Endothelial cell of umbilical vein (primary cell): Measurements from ENCODE around the gene CUEDC1. TPM values are rescaled to one million over a fixed set of nuclear protein-coding genes. Genes with fewer than 3 reads are reported as not detected.

Experiments used
- BruUV-seq: library from RNA; stranded (reverse); fragments of 400-500 nt; replicated peaks from 2 replicates; lab custom pipeline; 2021; lab: Mats Ljungman, UMichigan
- CTCF ChIA-PET: fragments of 300-600, 350-600 bp; sonication (Branson Sonifier 250); formaldehyde crosslinking; loops from one replicate; lab custom pipeline; 2021; ENCODE audit warnings: antibody characterized with exemption, inconsistent platforms; lab: Charles Lee
- POLR2A ChIA-PET: fragments of 300-600, 350-600 bp; sonication (Branson Sonifier 250); formaldehyde crosslinking; loops from one replicate; lab custom pipeline; 2021; ENCODE audit warnings: antibody characterized with exemption, inconsistent platforms; lab: Charles Lee
- DNase-seq: peaks from one replicate; pipeline ENCODE4 v3.0.0-alpha.2; 2011; ENCODE audit warnings: low read depth, low spot score
- FAIRE-seq: peaks from 2 replicates; lab custom pipeline; 2011; peaks lifted over from hg19 to GRCh38; lab: Jason Lieb, UNC
- H2AFZ ChIP-seq: 2 replicates; pipeline ENCODE4 v1.6.0; 2012; ENCODE audit warnings: low read depth, low read length, control low read depth, inconsistent platforms
- H3K27ac ChIP-seq: 2 replicates; pipeline ENCODE4 v1.5.1; 2011; ENCODE audit warnings: low read depth, mild to moderate bottlenecking, control low read depth, low read length, moderate library complexity; ENCODE audit not compliant: insufficient read depth
- H3K27me3 ChIP-seq, 2 experiments: 2 replicates each; pipeline versions ENCODE4 v1.6.0 to v1.6.1; 2011; ENCODE audit warnings: low read length in 2 of 2, mixed read lengths in 1 of 2; ENCODE audit not compliant: control insufficient read depth in 2 of 2, insufficient read depth in 2 of 2
- H3K36me3 ChIP-seq, 2 experiments: 2 replicates in 1 of 2; 3 replicates in 1 of 2; pipeline ENCODE4 v1.5.1; 2011; ENCODE audit warnings: low read length in 2 of 2, mild to moderate bottlenecking in 1 of 2, moderate library complexity in 1 of 2; ENCODE audit not compliant: control insufficient read depth in 2 of 2, insufficient read depth in 2 of 2; ENCODE audit errors: extremely low read depth in 1 of 2
- H3K4me1 ChIP-seq: 3 replicates; pipeline ENCODE4 v1.5.1; 2011; ENCODE audit warnings: mild to moderate bottlenecking, low read length; ENCODE audit not compliant: control insufficient read depth, insufficient read depth; ENCODE audit errors: extremely low read depth
- H3K4me2 ChIP-seq: 2 replicates; pipeline ENCODE4 v1.6.1; 2011; ENCODE audit warnings: low read length, control low read depth, mixed read lengths; ENCODE audit not compliant: insufficient read depth
- H3K4me3 ChIP-seq, 3 experiments: fragments of 200-600 bp in 1 of 3; sonication (generic), shearing (Covaris generic) in 1 of 3; replicated peaks in 1 of 3; 2 replicates each; pipeline ENCODE4 v1.5.1; 2011 to 2016; ENCODE audit warnings: control low read depth in 3 of 3, low read length in 3 of 3, mild to moderate bottlenecking in 2 of 3, inconsistent platforms in 1 of 3, low read depth in 1 of 3, moderate library complexity in 1 of 3; ENCODE audit not compliant: insufficient read depth in 1 of 3
- H3K79me2 ChIP-seq: 2 replicates; pipeline ENCODE4 v1.6.0; 2012; ENCODE audit warnings: low read length, inconsistent platforms; ENCODE audit not compliant: control insufficient read depth, insufficient read depth
- H3K9ac ChIP-seq: replicated peaks from 2 replicates; pipeline ENCODE3; 2011; ENCODE audit warnings: low read length, control low read depth; ENCODE audit not compliant: insufficient read depth; ENCODE audit errors: extremely low read depth
- H3K9me1 ChIP-seq: replicated peaks from 3 replicates; pipeline ENCODE4 v1.6.0; 2011; ENCODE audit warnings: mild to moderate bottlenecking, low read length; ENCODE audit not compliant: control insufficient read depth, insufficient read depth; ENCODE audit errors: extremely low read depth
- H3K9me3 ChIP-seq: replicated peaks from 2 replicates; pipeline ENCODE4 v1.5.1; 2012; ENCODE audit warnings: low read length, inconsistent platforms; ENCODE audit not compliant: control insufficient read depth, insufficient read depth
- H4K20me1 ChIP-seq: replicated peaks from 2 replicates; pipeline ENCODE3; 2011; ENCODE audit warnings: mild to moderate bottlenecking, low read length; ENCODE audit not compliant: control insufficient read depth, insufficient read depth; ENCODE audit errors: extremely low read depth
- CTCF ChIP-seq, 2 donors: IDR thresholded peaks; 1 replicate in 1 of 2; 2 replicates in 1 of 2; pipeline ENCODE4 v1.5.1; 2011; ENCODE audit warnings: low read length in 2 of 2, mild to moderate bottlenecking in 2 of 2, moderate library complexity in 2 of 2, control low read depth in 1 of 2, inconsistent platforms in 1 of 2, low read depth in 1 of 2; ENCODE audit not compliant: insufficient read depth in 1 of 2; ENCODE audit errors: extremely low read depth in 1 of 2
- EZH2 ChIP-seq: IDR thresholded peaks from 2 replicates; pipeline ENCODE4 v1.6.1; 2012; ENCODE audit warnings: borderline replicate concordance, low read depth, mild to moderate bottlenecking, moderate library complexity, low read length, inconsistent platforms; ENCODE audit not compliant: severe bottlenecking
- FOS ChIP-seq: IDR thresholded peaks from 2 replicates; pipeline ENCODE4 v1.6.1; 2011; ENCODE audit warnings: mild to moderate bottlenecking, low read length, moderate library complexity, borderline replicate concordance; ENCODE audit not compliant: insufficient read depth
- GATA2 ChIP-seq: IDR thresholded peaks from 2 replicates; pipeline ENCODE4 v1.7.0; 2011; ENCODE audit warnings: low read depth, mild to moderate bottlenecking, moderate library complexity, mixed read lengths, low read length; ENCODE audit not compliant: insufficient read length, insufficient read depth
- JUN ChIP-seq: IDR thresholded peaks from 2 replicates; pipeline ENCODE4 v1.6.1; 2011; ENCODE audit warnings: borderline replicate concordance, low read depth; ENCODE audit not compliant: insufficient read length, insufficient read depth
- POLR2A ChIP-seq: IDR thresholded peaks from 2 replicates; pipeline ENCODE4 v1.6.1; 2012; ENCODE audit warnings: low read depth, mild to moderate bottlenecking, control low read depth, low read length
- POLR2AphosphoS5 ChIP-seq: IDR thresholded peaks from 2 replicates; pipeline ENCODE4 v1.6.1; 2012; ENCODE audit warnings: low read depth, mild to moderate bottlenecking, control low read depth, low read length, moderate library complexity; ENCODE audit not compliant: insufficient read depth
- dilution Hi-C: fragments of 300-500 bp; cut with MboI; formaldehyde crosslinking; loops from one replicate; pipeline ENCODE4 v1.15.0; 2019; ENCODE audit warnings: low sequenced_read_pairs; ENCODE audit not compliant: extremely low pct_ligation_motif_present
- intact Hi-C: fragments of 100-400 bp; cut with micrococcal nuclease; formaldehyde crosslinking; loops from one replicate; pipeline ENCODE4 v1.10.0; 2022
- polyA plus RNA-seq, 4 experiments: library from polyadenylated mRNA; depleted of rRNA in 3 of 4; stranded (reverse) in 3 of 4; unstranded in 1 of 4; fragments of >200 nt; gene quantifications; 2 replicates each; pipeline versions ENCODE4 v1.2.1 to v1.2.3, GENCODE V29; 2011 to 2012; ENCODE audit warnings: missing spikeins in 1 of 4
- total RNA-seq: library from RNA; stranded (reverse); gene quantifications from 2 replicates; pipeline ENCODE4 v1.2.3, GENCODE V29; 2021
- TF ChIP-seq, protein P1 (sequence below): IDR thresholded peaks from 2 replicates; pipeline ENCODE4 v1.6.1; 2011; ENCODE audit not compliant: insufficient read depth, insufficient read length

Gene CUEDC1
- total and polyA plus RNA-seq, 2 donors (not counting 3 experiments of a cell fraction or from before 2014, with no cell fraction given), result 15.8 to 27.7 TPM

DNA sequence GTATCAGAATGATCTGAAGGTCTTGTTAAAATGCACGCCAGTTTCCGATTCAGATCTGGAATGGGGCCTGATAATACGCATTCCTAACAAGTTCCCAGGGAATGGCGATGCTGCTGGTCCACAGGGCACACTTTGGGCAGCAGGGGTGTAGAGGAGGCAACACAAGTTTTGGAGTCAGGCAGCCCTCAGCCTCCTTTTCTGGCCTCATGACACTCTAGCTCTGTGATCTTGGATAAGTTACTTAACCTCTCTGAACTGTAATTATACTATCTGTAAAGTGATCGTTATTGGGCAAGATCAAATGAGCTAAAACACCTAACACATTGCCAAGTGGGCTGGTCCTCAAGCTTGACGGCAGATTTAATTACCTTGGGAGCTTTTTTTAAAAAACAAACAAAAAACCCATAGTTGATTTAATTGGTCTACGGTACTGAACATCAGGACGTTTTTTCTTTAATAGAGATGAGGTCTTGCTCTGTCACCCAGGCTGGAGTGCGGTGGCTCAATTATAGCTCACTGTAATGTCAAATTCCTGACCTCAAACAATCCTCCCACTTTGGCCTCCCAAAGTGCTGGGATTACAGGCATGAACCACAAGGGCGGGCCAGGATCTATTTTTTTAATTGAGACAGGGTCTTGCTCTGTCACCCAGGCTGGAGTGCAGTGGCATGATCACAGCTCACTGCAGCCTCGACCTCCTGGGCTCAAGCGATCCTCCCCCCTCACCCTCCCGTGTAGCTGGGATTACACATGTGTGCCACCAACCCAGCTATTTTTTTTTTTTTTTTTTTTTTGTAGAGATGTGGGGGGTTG, 95.4 kb downstream of the CUEDC1 start:
- no peak overlapping the region for H2AFZ ChIP-seq
- H3K9me3 ChIP-seq, result no peaks in the 10 kb centered on the region
- dilution Hi-C loops (loop anchor here (25.0 kb wide), 1 partner anchor 127 kb away; the partner anchor contains the start of gene VEZF1), intact Hi-C loops (no loop called here)
- peaks cover 17% of the 10 kb centered on the region for H3K4me1 ChIP-seq
- FAIRE-seq (no peak), DNase-seq (no peak)
- no peaks in the 10 kb centered on the region for H3K36me3 ChIP-seq
- H3K27me3 ChIP-seq, result no peaks in the 10 kb centered on the region
- TF ChIP-seq JUN, result no peak
- no peak for TF ChIP-seq POLR2AphosphoS5
- TF ChIP-seq, protein P1, sequence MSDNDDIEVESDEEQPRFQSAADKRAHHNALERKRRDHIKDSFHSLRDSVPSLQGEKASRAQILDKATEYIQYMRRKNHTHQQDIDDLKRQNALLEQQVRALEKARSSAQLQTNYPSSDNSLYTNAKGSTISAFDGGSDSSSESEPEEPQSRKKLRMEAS, result no peak
- TF ChIP-seq CTCF (IDR thresholded peaks at IDR 0.05; ENCODE audit: extremely low read depth in 1 of 2, insufficient read depth in 1 of 2, low read depth in 1 of 2, low read length in 2 of 2), result no peak
- TF ChIP-seq GATA2, result no peak
- TF ChIP-seq FOS, result no peak
- TF ChIP-seq EZH2, result no peak
- no peak for TF ChIP-seq POLR2A
- ChIA-PET CTCF (interaction anchor here (0.7 to 18.8 kb wide), 11 partner anchors 12 to 253 kb away, joined by 4 to 584 read pairs (median 34); partner anchors contain the start of genes CUEDC1 and VEZF1), POLR2A (interaction anchor here (0.5 to 2.4 kb wide), 6 partner anchors 15 to 223 kb away, joined by 3 to 9 read pairs (median 4); partner anchors contain the start of gene DYNLL2)
- H3K4me2 ChIP-seq, result no peak overlapping the region
- H3K9me1 ChIP-seq, result no peaks in the 10 kb centered on the region
- no peak overlapping the region for H3K4me3 ChIP-seq
- H3K79me2 ChIP-seq, result no peaks in the 10 kb centered on the region
- H3K27ac ChIP-seq, result no peak overlapping the region
- no TSS peak for BruUV-seq
- H3K9ac ChIP-seq, result no peak overlapping the region
- H4K20me1 ChIP-seq, result no peaks in the 10 kb centered on the region
